PC-9 (cell line): ENCODE data around the gene IGFBP2.

ENCODE experiments used
- CTCF ChIP-seq: fragments of 200-600 bp; sonication (generic); conservative IDR thresholded peaks from 2 replicates; pipeline ENCODE4 v1.6.1; 2017; ENCODE audit warnings: mixed run types, antibody characterized with exemption, mild to moderate bottlenecking, moderate library complexity
- EZH2 ChIP-seq: fragments of 200-600 bp; sonication (generic); IDR thresholded peaks from 2 replicates; pipeline ENCODE4 v1.8.0; 2017; ENCODE audit warnings: antibody characterized with exemption, low read depth

- TF ChIP-seq CTCF = no peak
- TF ChIP-seq EZH2 = no peak
These were observed 78.1 kb downstream of the IGFBP2 start for GRCh38 chr2:216711348-216711747.
